A673 (cell line): ENCODE measurements around the gene P2RX6. TPM values are rescaled to one million over a fixed set of nuclear protein-coding genes. Genes with fewer than 3 reads are reported as not detected.

Experiments used
- BruUV-seq: library from RNA; stranded (reverse); fragments of 400-500 nt; replicated peaks from 2 replicates; lab custom pipeline; 2021; lab: Mats Ljungman, UMichigan
- CTCF ChIA-PET: fragments of 300-600 bp; sonication (Branson Sonifier 250); formaldehyde crosslinking; loops from one replicate; lab custom pipeline; 2022; ENCODE audit warnings: antibody characterized with exemption; lab: Charles Lee
- POLR2A ChIA-PET: fragments of 300-600 bp; sonication (Branson Sonifier 250); formaldehyde crosslinking; loops from one replicate; lab custom pipeline; 2022; ENCODE audit warnings: antibody characterized with exemption; ENCODE audit not compliant: low non-redundant PET; lab: Charles Lee
- DNase-seq: peaks from one replicate; pipeline ENCODE4 v3.0.0-alpha.2; 2015; ENCODE audit warnings: low spot score
- H3K27ac ChIP-seq: fragments of 200-600 bp; sonication (generic); 2 replicates; pipeline ENCODE4 v1.5.1; 2016; ENCODE audit warnings: mixed run types, low read depth, mild to moderate bottlenecking, mixed read lengths, antibody characterized with exemption, low read length; ENCODE audit not compliant: poor library complexity, severe bottlenecking
- H3K27me3 ChIP-seq: fragments of 200-600 bp; sonication (generic); replicated peaks from 2 replicates; pipeline ENCODE4 v1.6.1; 2017; ENCODE audit warnings: mixed run types, low read depth, mild to moderate bottlenecking, mixed read lengths, antibody characterized with exemption, low read length; ENCODE audit not compliant: insufficient read depth, poor library complexity
- H3K36me3 ChIP-seq: fragments of 200-600 bp; sonication (generic); 2 replicates; pipeline ENCODE4 v1.6.1; 2016; ENCODE audit warnings: mixed run types, mild to moderate bottlenecking, mixed read lengths, antibody characterized with exemption, low read length; ENCODE audit not compliant: insufficient read depth, poor library complexity, severe bottlenecking
- H3K4me1 ChIP-seq: fragments of 200-600 bp; sonication (generic); 2 replicates; pipeline ENCODE4 v1.6.1; 2017; ENCODE audit warnings: mixed run types, mild to moderate bottlenecking, mixed read lengths, antibody characterized with exemption, low read length; ENCODE audit not compliant: insufficient read depth, poor library complexity, severe bottlenecking
- H3K4me3 ChIP-seq: fragments of 200-600 bp; sonication (generic); 2 replicates; pipeline ENCODE4 v1.5.1; 2016; ENCODE audit warnings: low read depth, mixed run types, mild to moderate bottlenecking, mixed read lengths, low read length; ENCODE audit not compliant: poor library complexity, severe bottlenecking
- H3K9me3 ChIP-seq: fragments of 200-600 bp; sonication (generic); 2 replicates; pipeline ENCODE4 v1.6.1; 2016; ENCODE audit warnings: mixed run types, low read depth, mild to moderate bottlenecking, mixed read lengths, antibody characterized with exemption, low read length; ENCODE audit not compliant: poor library complexity, severe bottlenecking
- EZH2 ChIP-seq: fragments of 200-600 bp; sonication (generic); IDR thresholded peaks from 2 replicates; pipeline ENCODE4 v1.6.1; 2017; ENCODE audit warnings: borderline replicate concordance, low read depth, mild to moderate bottlenecking, mixed read lengths, antibody characterized with exemption, low read length; ENCODE audit not compliant: poor library complexity, severe bottlenecking
- intact Hi-C: fragments of 100-400 bp; cut with micrococcal nuclease; formaldehyde crosslinking; loops from one replicate; pipeline ENCODE4 v1.10.0; 2022; ENCODE audit not compliant: unreplicated experiment
- total RNA-seq: library from RNA; stranded (reverse); gene quantifications from 2 replicates; pipeline ENCODE4 v1.2.3, GENCODE V29; 2021
- TF ChIP-seq, protein P1 (sequence below): fragments of 300-800, 200-600 bp; sonication (generic); conservative IDR thresholded peaks from 2 replicates; pipeline ENCODE4 v1.5.1; 2017; ENCODE audit warnings: low read depth, mild to moderate bottlenecking, antibody characterized with exemption, low read length, moderate library complexity, mixed read lengths

The P2RX6 gene
- total RNA-seq, 1 experiment from 2014 or later, result 0.43 TPM

- Histone ChIP-seq H3K4me1 (no peaks in the 10 kb centered on the region), H3K9me3 (no peaks in the 10 kb centered on the region), H3K27ac (no peak overlapping the region), H3K36me3 (no peaks in the 10 kb centered on the region), H3K4me3 (no peak overlapping the region), H3K27me3 (peaks cover 18% of the 10 kb centered on the region)
- POLR2A ChIA-PET, result no interaction called here
- CTCF ChIA-PET, result no interaction called here
- no peak for DNase-seq
- TF ChIP-seq EZH2, result no peak
- TF ChIP-seq, protein P1, sequence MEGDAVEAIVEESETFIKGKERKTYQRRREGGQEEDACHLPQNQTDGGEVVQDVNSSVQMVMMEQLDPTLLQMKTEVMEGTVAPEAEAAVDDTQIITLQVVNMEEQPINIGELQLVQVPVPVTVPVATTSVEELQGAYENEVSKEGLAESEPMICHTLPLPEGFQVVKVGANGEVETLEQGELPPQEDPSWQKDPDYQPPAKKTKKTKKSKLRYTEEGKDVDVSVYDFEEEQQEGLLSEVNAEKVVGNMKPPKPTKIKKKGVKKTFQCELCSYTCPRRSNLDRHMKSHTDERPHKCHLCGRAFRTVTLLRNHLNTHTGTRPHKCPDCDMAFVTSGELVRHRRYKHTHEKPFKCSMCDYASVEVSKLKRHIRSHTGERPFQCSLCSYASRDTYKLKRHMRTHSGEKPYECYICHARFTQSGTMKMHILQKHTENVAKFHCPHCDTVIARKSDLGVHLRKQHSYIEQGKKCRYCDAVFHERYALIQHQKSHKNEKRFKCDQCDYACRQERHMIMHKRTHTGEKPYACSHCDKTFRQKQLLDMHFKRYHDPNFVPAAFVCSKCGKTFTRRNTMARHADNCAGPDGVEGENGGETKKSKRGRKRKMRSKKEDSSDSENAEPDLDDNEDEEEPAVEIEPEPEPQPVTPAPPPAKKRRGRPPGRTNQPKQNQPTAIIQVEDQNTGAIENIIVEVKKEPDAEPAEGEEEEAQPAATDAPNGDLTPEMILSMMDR, result no peak
- intact Hi-C loops, result loop anchor here (5.0 kb wide), 1 partner anchor 39 kb away; no protein-coding TSS in a partner anchor
- no TSS peak for BruUV-seq
Measured at GRCh38 chr22:21032868-21033688, 18.1 kb downstream of the P2RX6 start.

DNA sequence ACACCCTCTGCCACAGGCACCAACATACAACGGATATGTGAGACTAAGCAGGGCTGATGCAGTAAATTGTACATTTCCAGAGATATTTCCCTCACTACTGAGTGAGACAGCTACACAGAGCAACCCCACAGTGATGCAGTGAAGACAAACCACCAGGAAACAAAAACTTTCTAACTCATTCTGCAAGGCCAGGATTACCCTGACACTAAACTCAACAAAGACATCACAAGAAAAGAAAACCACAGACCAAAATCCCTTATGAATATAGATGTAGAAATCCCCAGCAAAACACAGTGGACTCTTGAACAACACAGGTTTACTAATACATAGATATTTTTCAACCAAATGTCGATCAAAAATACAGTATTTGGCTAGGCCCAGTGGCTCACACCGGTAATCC lies 18.9 kb downstream of the P2RX6 start:
- Histone ChIP-seq H3K4me3 (no peak overlapping the region), H3K27ac (no peak overlapping the region), H3K36me3 (no peaks in the 10 kb centered on the region), H3K27me3 (peaks cover 18% of the 10 kb centered on the region), H3K9me3 (no peaks in the 10 kb centered on the region), H3K4me1 (no peaks in the 10 kb centered on the region)
- TF ChIP-seq, protein P1, result no peak
- TF ChIP-seq EZH2, result no peak
- ChIA-PET CTCF (no interaction called here), POLR2A (no interaction called here)
- DNase-seq, result no peak
- BruUV-seq, result no TSS peak
- intact Hi-C loops, result loop anchor here (5.0 kb wide), 1 partner anchor 38 kb away; no protein-coding TSS in a partner anchor

DNA sequence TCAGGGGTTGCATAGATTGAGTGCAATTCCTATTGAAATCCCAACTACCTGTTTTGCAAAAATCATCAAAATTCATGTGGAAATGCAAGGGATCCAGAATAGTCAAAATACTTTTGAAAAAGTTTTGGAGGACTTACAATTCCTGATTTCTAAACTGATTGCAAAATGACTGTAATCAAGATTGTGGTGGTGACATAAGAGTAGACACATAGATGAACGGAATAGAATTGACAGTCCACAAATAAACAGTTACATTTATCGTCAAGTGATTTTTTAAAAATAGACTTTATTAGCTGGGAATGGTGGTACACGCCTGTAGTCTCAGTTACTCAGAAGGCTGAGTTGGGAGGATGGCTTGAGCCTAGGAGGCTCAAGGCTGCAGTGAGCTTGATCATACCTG lies 20.0 kb downstream of the P2RX6 start:
- Histone ChIP-seq H3K27me3 (peaks cover 18% of the 10 kb centered on the region), H3K27ac (no peak overlapping the region), H3K4me1 (no peaks in the 10 kb centered on the region), H3K4me3 (no peak overlapping the region), H3K9me3 (no peaks in the 10 kb centered on the region), H3K36me3 (no peaks in the 10 kb centered on the region)
- CTCF ChIA-PET, result no interaction called here
- POLR2A ChIA-PET, result no interaction called here
- no peak for TF ChIP-seq EZH2
- TF ChIP-seq, protein P1, result no peak
- no peak for DNase-seq
- no TSS peak for BruUV-seq
- intact Hi-C loops, result loop anchor here (5.0 kb wide), 1 partner anchor 37 kb away; no protein-coding TSS in a partner anchor
